Ureter (tissue), 1 donor: ENCODE measurements around the gene ARHGAP22. TPM values are rescaled to one million over a fixed set of nuclear protein-coding genes. Genes with fewer than 3 reads are reported as not detected.

Source experiments
- DNase-seq: peaks from one replicate; pipeline ENCODE4 v3.0.0-alpha.2; 2020; ENCODE audit warnings: low spot score
- total RNA-seq: library from RNA; stranded (reverse); gene quantifications from one replicate; pipeline ENCODE4 v1.2.4, GENCODE V29; 2023
- donor health status: DM: yes; HTN: yes; CAD: no.

The ARHGAP22 gene
- total RNA-seq, 1 donor from 2014 or later = 4.6 TPM

- DNase-seq = no peak
Measured at GRCh38 chr10:48552946-48553564, 51.8 kb downstream of the ARHGAP22 start.

GRCh38 chr10:48551861-48552591, 52.8 kb downstream of the ARHGAP22 start:
- no peak for DNase-seq

GRCh38 chr10:48550977-48551376, 53.9 kb downstream of the ARHGAP22 start:
- no peak for DNase-seq

GRCh38 chr10:48550071-48550691, 54.7 kb downstream of the ARHGAP22 start:
- no peak for DNase-seq

GRCh38 chr10:48549236-48549635, 55.6 kb downstream of the ARHGAP22 start:
- DNase-seq = no peak

GRCh38 chr10:48548531-48549135, 56.2 kb downstream of the ARHGAP22 start:
- no peak for DNase-seq

GRCh38 chr10:48547981-48548380, 56.9 kb downstream of the ARHGAP22 start:
- DNase-seq = no peak

- DNase-seq = no peak
Measured at GRCh38 chr10:48547061-48547895, 57.6 kb downstream of the ARHGAP22 start.

GRCh38 chr10:48545462-48546145, 59.3 kb downstream of the ARHGAP22 start:
- DNase-seq = no peak

GRCh38 chr10:48543182-48543844, 61.6 kb downstream of the ARHGAP22 start:
- no peak for DNase-seq

GRCh38 chr10:48542471-48543181, 62.2 kb downstream of the ARHGAP22 start:
- DNase-seq = no peak

- DNase-seq = no peak
Measured at GRCh38 chr10:48541144-48541795, 63.6 kb downstream of the ARHGAP22 start.

GRCh38 chr10:48538611-48539010, 66.3 kb downstream of the ARHGAP22 start:
- no peak for DNase-seq

- no peak for DNase-seq
Measured at GRCh38 chr10:48536916-48537890, 67.7 kb downstream of the ARHGAP22 start.

GRCh38 chr10:48536156-48536500, 68.7 kb downstream of the ARHGAP22 start:
- no peak for DNase-seq

- DNase-seq = no peak
Measured at GRCh38 chr10:48535416-48536155, 69.3 kb downstream of the ARHGAP22 start.

GRCh38 chr10:48533951-48534720, 70.7 kb downstream of the ARHGAP22 start:
- DNase-seq = no peak
